Ishikawa (cell line): ENCODE measurements around the gene CCDC201.

Experiments
- CREB1 ChIP-seq: IDR thresholded peaks from 2 replicates; pipeline ENCODE4 v1.6.1; 2012; ENCODE audit warnings: low read depth
- EP300 ChIP-seq: IDR thresholded peaks from 2 replicates; pipeline ENCODE4 v1.6.1; 2012; ENCODE audit warnings: borderline replicate concordance
- FOXM1 ChIP-seq: IDR thresholded peaks from 2 replicates; pipeline ENCODE4 v1.6.1; 2012; ENCODE audit warnings: low read depth, borderline replicate concordance
- MAX ChIP-seq: IDR thresholded peaks from 2 replicates; pipeline ENCODE4 v1.6.1; 2012
- RAD21 ChIP-seq: IDR thresholded peaks from 2 replicates; pipeline ENCODE4 v1.6.1; 2012; ENCODE audit warnings: low read depth
- REST ChIP-seq: IDR thresholded peaks from 2 replicates; pipeline ENCODE4 v1.6.1; 2012; ENCODE audit warnings: low read depth, mild to moderate bottlenecking
- TAF1 ChIP-seq: IDR thresholded peaks from 2 replicates; pipeline ENCODE4 v1.6.1; 2012; ENCODE audit warnings: low read depth, mild to moderate bottlenecking
- TCF12 ChIP-seq: IDR thresholded peaks from 2 replicates; pipeline ENCODE4 v1.6.1; 2012; ENCODE audit warnings: low read depth
- TEAD4 ChIP-seq: IDR thresholded peaks from 2 replicates; pipeline ENCODE4 v1.6.1; 2012
- YY1 ChIP-seq: IDR thresholded peaks from 2 replicates; pipeline ENCODE4 v1.6.1; 2012; ENCODE audit warnings: low read depth
- ZBTB7A ChIP-seq: IDR thresholded peaks from 2 replicates; pipeline ENCODE4 v1.6.1; 2012; ENCODE audit warnings: low read depth

GRCh38 chr7:45911311-45911710 lies 38.4 kb upstream of the CCDC201 start:
- TF ChIP-seq MAX (no peak), CREB1 (no peak), TCF12 (no peak), TEAD4 (no peak), FOXM1 (no peak), REST (no peak), ZBTB7A (no peak), EP300 (no peak), RAD21 (no peak), TAF1 (no peak), YY1 (no peak)
